Loucy (cell line): ENCODE data around the gene FAM168A.
A peak's percentile ranks its signal among the peaks of the same experiment; 100 is the strongest.

ENCODE experiments used
- EZH2phosphoT487 ChIP-seq: fragments of 200-600 bp; IDR thresholded peaks from 2 replicates; pipeline ENCODE4 v1.6.1; 2018; ENCODE audit warnings: antibody characterized with exemption, mild to moderate bottlenecking, moderate library complexity, borderline replicate concordance
- TF ChIP-seq, protein P1 (sequence below): fragments of 200-600 bp; sonication (generic); conservative IDR thresholded peaks from 2 replicates; pipeline ENCODE4 v1.5.1; 2014; ENCODE audit warnings: mild to moderate bottlenecking, antibody characterized with exemption, low read length

DNA sequence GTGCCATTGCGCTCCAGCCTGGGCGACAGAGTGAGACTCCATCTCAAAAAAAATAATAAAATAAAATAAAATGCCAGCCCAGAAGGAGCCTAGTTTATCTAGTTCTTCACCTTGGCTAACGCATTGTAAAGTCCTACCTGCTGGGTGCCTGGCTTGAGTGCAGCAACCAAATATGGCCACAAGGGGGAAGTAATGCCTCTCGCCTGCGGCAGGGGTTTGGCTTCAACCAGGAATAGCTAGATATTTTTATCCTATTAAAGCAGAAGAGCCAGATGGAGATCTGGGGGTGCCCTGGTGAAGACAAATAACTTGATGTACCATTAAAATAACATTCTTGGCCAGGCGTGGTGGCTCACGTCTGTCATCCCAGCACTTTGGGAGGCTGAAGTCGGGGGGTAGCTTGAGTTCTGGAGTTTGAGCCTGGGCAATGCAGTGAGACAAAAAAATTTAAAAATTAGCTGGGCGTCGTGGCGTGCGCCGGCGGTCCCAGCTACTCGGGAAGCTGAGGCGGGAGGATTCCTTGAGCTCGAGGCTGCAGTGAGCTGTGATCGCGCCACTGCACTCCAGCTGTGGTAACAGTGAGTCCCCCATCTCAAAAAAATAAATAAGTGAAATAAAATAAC is 27.9 kb upstream of the FAM168A start:
- TF ChIP-seq, protein P1, sequence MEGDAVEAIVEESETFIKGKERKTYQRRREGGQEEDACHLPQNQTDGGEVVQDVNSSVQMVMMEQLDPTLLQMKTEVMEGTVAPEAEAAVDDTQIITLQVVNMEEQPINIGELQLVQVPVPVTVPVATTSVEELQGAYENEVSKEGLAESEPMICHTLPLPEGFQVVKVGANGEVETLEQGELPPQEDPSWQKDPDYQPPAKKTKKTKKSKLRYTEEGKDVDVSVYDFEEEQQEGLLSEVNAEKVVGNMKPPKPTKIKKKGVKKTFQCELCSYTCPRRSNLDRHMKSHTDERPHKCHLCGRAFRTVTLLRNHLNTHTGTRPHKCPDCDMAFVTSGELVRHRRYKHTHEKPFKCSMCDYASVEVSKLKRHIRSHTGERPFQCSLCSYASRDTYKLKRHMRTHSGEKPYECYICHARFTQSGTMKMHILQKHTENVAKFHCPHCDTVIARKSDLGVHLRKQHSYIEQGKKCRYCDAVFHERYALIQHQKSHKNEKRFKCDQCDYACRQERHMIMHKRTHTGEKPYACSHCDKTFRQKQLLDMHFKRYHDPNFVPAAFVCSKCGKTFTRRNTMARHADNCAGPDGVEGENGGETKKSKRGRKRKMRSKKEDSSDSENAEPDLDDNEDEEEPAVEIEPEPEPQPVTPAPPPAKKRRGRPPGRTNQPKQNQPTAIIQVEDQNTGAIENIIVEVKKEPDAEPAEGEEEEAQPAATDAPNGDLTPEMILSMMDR: peak; percentile 91
- no peak for TF ChIP-seq EZH2phosphoT487
